Loucy (cell line): ENCODE results near the gene FLCN.

Experiments
- H2AFZ ChIP-seq: fragments of 200-600 bp; sonication (generic); 2 replicates; pipeline ENCODE4 v1.6.0; 2016; ENCODE audit warnings: antibody characterized with exemption, mild to moderate bottlenecking, low read length, moderate library complexity
- H3F3A ChIP-seq: fragments of 200-600 bp; 2 replicates; pipeline ENCODE4 v1.6.0; 2016; ENCODE audit warnings: antibody characterized with exemption, low read depth, mild to moderate bottlenecking
- H3K27me3 ChIP-seq: fragments of 200-600 bp; sonication (generic); 2 replicates; pipeline ENCODE4 v1.6.1; 2014; ENCODE audit warnings: low read length, mild to moderate bottlenecking; ENCODE audit not compliant: insufficient read depth, poor library complexity, severe bottlenecking
- H3K36me3 ChIP-seq: fragments of 200-600 bp; sonication (generic); 2 replicates; pipeline ENCODE4 v1.6.1; 2016; ENCODE audit warnings: low read length; ENCODE audit not compliant: insufficient read depth
- H3K4me1 ChIP-seq: fragments of 200-600 bp; sonication (generic); 2 replicates; pipeline ENCODE4 v1.5.1; 2014; ENCODE audit warnings: low read length, mild to moderate bottlenecking; ENCODE audit not compliant: insufficient read depth, poor library complexity, severe bottlenecking
- H3K4me2 ChIP-seq: fragments of 200-600 bp; sonication (generic); 2 replicates; pipeline ENCODE4 v1.6.0; 2014; ENCODE audit warnings: antibody characterized with exemption, low read length, low read depth, mild to moderate bottlenecking; ENCODE audit not compliant: poor library complexity, severe bottlenecking
- H3K4me3 ChIP-seq: fragments of 200-600 bp; sonication (generic); 2 replicates; pipeline ENCODE4 v1.5.1; 2014; ENCODE audit warnings: low read length, mild to moderate bottlenecking, mixed read lengths; ENCODE audit not compliant: poor library complexity, severe bottlenecking
- H3K79me2 ChIP-seq: fragments of 200-600 bp; sonication (generic); 2 replicates; pipeline ENCODE4 v1.6.1; 2014; ENCODE audit warnings: low read length; ENCODE audit not compliant: insufficient read depth
- H3K9ac ChIP-seq: fragments of 200-600 bp; sonication (generic); 2 replicates; pipeline ENCODE4 v1.6.0; 2014; ENCODE audit warnings: mild to moderate bottlenecking, low read depth, low read length, moderate library complexity; ENCODE audit not compliant: poor library complexity, severe bottlenecking
- H3K9me2 ChIP-seq: fragments of 200-600 bp; sonication (generic); replicated peaks from 2 replicates; pipeline ENCODE4 v1.6.1; 2016; ENCODE audit warnings: low read depth, low read length, mixed read lengths
- H3K9me3 ChIP-seq: fragments of 200-600 bp; sonication (generic); 2 replicates; pipeline ENCODE4 v1.6.1; 2014; ENCODE audit warnings: mild to moderate bottlenecking, antibody characterized with exemption, low read length, low read depth; ENCODE audit not compliant: insufficient read depth
- H4K20me1 ChIP-seq: fragments of 200-600 bp; sonication (generic); 2 replicates; pipeline ENCODE4 v1.6.0; 2014; ENCODE audit warnings: antibody characterized with exemption, low read length, mild to moderate bottlenecking; ENCODE audit not compliant: insufficient read depth, poor library complexity, severe bottlenecking
- EZH2phosphoT487 ChIP-seq: fragments of 200-600 bp; IDR thresholded peaks from 2 replicates; pipeline ENCODE4 v1.6.1; 2018; ENCODE audit warnings: antibody characterized with exemption, mild to moderate bottlenecking, moderate library complexity, borderline replicate concordance
- TF ChIP-seq, protein P1 (sequence below): fragments of 200-600 bp; sonication (generic); conservative IDR thresholded peaks from 2 replicates; pipeline ENCODE4 v1.5.1; 2014; ENCODE audit warnings: mild to moderate bottlenecking, antibody characterized with exemption, low read length

Gene FLCN

GRCh38 chr17:17239832-17240231, 2.9 kb upstream of the FLCN start:
- Histone ChIP-seq H3K9ac (no peak overlapping the region), H3K79me2 (peaks cover 26% of the 10 kb centered on the region; the same call in 1 of the 2 replicates), H4K20me1 (no peaks in the 10 kb centered on the region), H3K4me3 (no peak overlapping the region), H3K9me2 (no peaks in the 10 kb centered on the region), H3F3A (no peaks in the 10 kb centered on the region; the same call in 1 of the 2 replicates), H3K9me3 (no peaks in the 10 kb centered on the region), H2AFZ (no peak overlapping the region), H3K36me3 (no peaks in the 10 kb centered on the region), H3K4me2 (peak overlapping the region; percentile 13), H3K4me1 (peaks cover 21% of the 10 kb centered on the region), H3K27me3 (no peaks in the 10 kb centered on the region)
- TF ChIP-seq, protein P1, sequence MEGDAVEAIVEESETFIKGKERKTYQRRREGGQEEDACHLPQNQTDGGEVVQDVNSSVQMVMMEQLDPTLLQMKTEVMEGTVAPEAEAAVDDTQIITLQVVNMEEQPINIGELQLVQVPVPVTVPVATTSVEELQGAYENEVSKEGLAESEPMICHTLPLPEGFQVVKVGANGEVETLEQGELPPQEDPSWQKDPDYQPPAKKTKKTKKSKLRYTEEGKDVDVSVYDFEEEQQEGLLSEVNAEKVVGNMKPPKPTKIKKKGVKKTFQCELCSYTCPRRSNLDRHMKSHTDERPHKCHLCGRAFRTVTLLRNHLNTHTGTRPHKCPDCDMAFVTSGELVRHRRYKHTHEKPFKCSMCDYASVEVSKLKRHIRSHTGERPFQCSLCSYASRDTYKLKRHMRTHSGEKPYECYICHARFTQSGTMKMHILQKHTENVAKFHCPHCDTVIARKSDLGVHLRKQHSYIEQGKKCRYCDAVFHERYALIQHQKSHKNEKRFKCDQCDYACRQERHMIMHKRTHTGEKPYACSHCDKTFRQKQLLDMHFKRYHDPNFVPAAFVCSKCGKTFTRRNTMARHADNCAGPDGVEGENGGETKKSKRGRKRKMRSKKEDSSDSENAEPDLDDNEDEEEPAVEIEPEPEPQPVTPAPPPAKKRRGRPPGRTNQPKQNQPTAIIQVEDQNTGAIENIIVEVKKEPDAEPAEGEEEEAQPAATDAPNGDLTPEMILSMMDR = no peak
- no peak for TF ChIP-seq EZH2phosphoT487

DNA sequence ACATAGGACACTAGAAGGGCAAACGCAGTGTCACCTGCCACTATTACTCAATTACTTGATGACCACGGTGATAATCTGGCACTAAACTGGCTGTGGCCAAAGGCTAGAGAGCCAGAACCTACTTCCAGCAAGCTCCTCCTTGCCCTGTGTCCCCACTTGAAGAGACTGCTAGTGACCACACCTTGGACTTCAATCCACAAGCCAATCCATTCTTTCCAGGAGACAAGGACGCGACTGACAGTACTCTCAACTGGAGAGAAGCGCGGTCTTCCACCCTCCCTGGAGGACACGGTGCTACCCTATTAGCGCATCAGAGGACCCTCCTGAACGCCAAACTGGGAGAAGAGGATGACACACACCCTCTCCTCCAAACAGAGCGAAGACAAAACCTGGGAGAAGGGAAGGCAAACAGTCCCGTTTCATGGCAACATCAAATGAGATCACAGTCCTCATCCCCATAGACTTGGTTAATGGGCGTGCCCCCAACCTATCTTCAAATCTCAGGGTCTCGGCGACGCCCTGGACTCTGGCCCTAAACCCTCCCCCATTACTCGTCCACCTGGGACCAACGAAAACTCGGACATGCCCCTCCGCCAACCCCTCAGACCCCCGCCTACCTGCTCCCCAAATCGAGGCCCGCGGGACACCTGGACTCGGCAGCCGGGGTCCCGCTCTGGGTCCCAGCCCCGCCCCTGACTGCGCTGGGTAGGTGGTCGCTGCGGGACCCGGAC, 508 bp downstream of the FLCN start:
- Histone ChIP-seq H3K4me1 (peaks cover 21% of the 10 kb centered on the region), H2AFZ (peak overlapping the region; percentile 99), H3K36me3 (no peaks in the 10 kb centered on the region; the same call in 1 of the 2 replicates), H3F3A (no peaks in the 10 kb centered on the region; the same call in 1 of the 2 replicates), H3K9me2 (no peaks in the 10 kb centered on the region), H3K79me2 (peaks cover 31% of the 10 kb centered on the region; the same call in 1 of the 2 replicates), H3K27me3 (no peaks in the 10 kb centered on the region), H3K9ac (peak overlapping the region; percentile 88), H3K4me3 (peak overlapping the region; percentile 90), H3K9me3 (no peaks in the 10 kb centered on the region), H3K4me2 (peak overlapping the region; percentile 75), H4K20me1 (no peaks in the 10 kb centered on the region)
- TF ChIP-seq EZH2phosphoT487 = no peak
- TF ChIP-seq, protein P1 = no peak

DNA sequence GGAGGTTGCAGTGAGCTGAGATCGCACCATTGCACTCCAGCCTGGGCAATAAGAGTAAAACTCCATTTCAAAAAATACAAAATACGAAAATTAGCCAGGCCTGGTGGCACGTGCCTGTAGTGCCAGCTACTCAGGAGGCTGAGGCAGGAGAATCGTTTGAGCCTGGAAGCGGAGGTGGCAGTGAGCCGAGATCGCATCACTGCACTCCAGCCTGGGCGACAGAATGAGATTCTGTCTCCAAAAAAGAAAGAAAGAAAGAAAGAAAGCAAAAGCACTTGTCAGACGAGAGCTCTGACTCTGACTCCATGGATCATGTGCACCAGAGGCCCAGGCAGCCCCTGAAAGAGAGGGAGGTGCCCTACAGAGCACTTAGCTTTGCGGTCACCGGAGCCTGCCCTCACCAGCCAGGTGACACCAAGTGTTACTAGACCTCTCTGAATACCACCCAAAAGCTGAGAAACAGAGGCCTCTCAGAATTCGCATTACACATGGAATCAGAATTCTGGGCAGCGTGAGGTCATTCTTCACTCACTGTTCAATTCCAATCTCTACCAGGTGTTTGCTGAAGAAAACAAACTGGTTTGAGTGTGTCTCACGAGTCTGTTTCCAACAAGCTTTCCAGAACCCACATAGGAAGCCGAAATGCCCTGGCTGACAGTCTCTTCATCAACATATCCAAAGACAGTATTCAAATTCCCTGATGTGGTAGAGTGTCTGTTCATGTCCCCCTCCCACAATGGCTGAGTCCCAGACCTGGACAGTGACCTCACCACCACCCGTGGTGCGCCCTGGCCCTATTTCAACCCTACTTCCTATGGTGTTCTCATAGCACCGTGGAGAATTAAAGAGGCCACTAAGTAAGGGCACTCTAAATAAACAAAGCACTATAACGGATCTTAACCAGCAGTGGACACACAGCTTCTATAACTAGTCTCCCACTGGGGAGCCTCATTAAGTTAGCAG, 1.5 kb downstream of the FLCN start:
- Histone ChIP-seq H3K36me3 (no peaks in the 10 kb centered on the region; the same call in 1 of the 2 replicates), H4K20me1 (no peaks in the 10 kb centered on the region), H3K4me1 (peaks cover 21% of the 10 kb centered on the region), H3K79me2 (peaks cover 31% of the 10 kb centered on the region; the same call in 1 of the 2 replicates), H3K9me3 (no peaks in the 10 kb centered on the region), H2AFZ (no peak overlapping the region), H3K4me3 (peak overlapping the region; percentile 90), H3F3A (no peaks in the 10 kb centered on the region; the same call in 1 of the 2 replicates), H3K4me2 (peak overlapping the region; percentile 75), H3K9ac (peak overlapping the region; percentile 88), H3K9me2 (no peaks in the 10 kb centered on the region), H3K27me3 (no peaks in the 10 kb centered on the region)
- no peak for TF ChIP-seq EZH2phosphoT487
- TF ChIP-seq, protein P1 = no peak
